Measurements from ENCODE around the gene FBXL3.

GRCh38 chr13:76971851-76972829 lies 54.8 kb downstream of the FBXL3 start:
- TF ChIP-seq CTCF (conservative IDR thresholded peaks at IDR 0.05; ENCODE audit: low read depth in 2 of 2) (no peak), NANOG (IDR thresholded peaks at IDR 0.05; ENCODE audit: borderline replicate concordance) (no peak)
